ENCODE results near the gene WDR7.

The WDR7 gene

GRCh38 chr18:57040175-57040574, 389.0 kb downstream of the WDR7 start:
- no peak for DNase-seq (ENCODE audit: low spot score)
- H3K36me3 ChIP-seq (replicated peaks in 1 of 2; ENCODE audit: control insufficient read depth in 2 of 2, insufficient read depth in 2 of 2, low read length in 2 of 2): no peaks in the 10 kb centered on the region
- no peaks in the 10 kb centered on the region for H3K9me3 ChIP-seq (replicated peaks in 1 of 2; ENCODE audit: control insufficient read depth in 2 of 2, insufficient read depth in 1 of 2, low read depth in 1 of 2, low read length in 2 of 2)
- peaks cover 0 to 4% of the 10 kb centered on the region in 2 donors for H3K4me1 ChIP-seq (ENCODE audit: control insufficient read depth in 2 of 2, insufficient read depth in 1 of 2, low read depth in 1 of 2, low read length in 2 of 2)
- H3K4ac ChIP-seq (ENCODE audit: low read length): no peak overlapping the region
- H2BK15ac ChIP-seq (ENCODE audit: low read length): no peak overlapping the region
- H3K14ac ChIP-seq (ENCODE audit: low read length): no peak overlapping the region
- H3K18ac ChIP-seq (ENCODE audit: low read length): no peak overlapping the region
- no CpG with 5 or more reads among the region's 3 CpGs for WGBS, 2 donors (ENCODE audit: extremely low coverage in 2 of 2, insufficient read length in 2 of 2, insufficient replicate concordance in 1 of 2)
- H3K27me3 ChIP-seq (ENCODE audit: control insufficient read depth in 3 of 3, insufficient read depth in 3 of 3, low read depth in 1 of 3, low read length in 3 of 3): peaks cover 0 to 6% (median 0%) of the 10 kb centered on the region in 3 experiments
- no peak overlapping the region for H2AFZ ChIP-seq (ENCODE audit: low read length)
- no peak overlapping the region for H3K27ac ChIP-seq (replicated peaks; ENCODE audit: low read length)
- no peak overlapping the region for H2AK5ac ChIP-seq (ENCODE audit: low read depth, low read length)
- H2BK12ac ChIP-seq (ENCODE audit: low read length): no peak overlapping the region
- H4K91ac ChIP-seq (ENCODE audit: low read depth, low read length, poor library complexity): no peak overlapping the region
- H4K8ac ChIP-seq (ENCODE audit: low read depth, low read length): no peak overlapping the region
- H3K9ac ChIP-seq (ENCODE audit: low read depth, low read length, poor library complexity): no peak overlapping the region
- no peak overlapping the region for H2BK5ac ChIP-seq (ENCODE audit: low read length)
- no peaks in the 10 kb centered on the region for H3K79me1 ChIP-seq (ENCODE audit: low read depth, low read length)
- no peak overlapping the region for H3K23ac ChIP-seq (ENCODE audit: low read depth, low read length, poor library complexity)
- no peak overlapping the region for H3K4me2 ChIP-seq (ENCODE audit: insufficient read depth, low read length, poor library complexity, severe bottlenecking)
- no peak overlapping the region for H3K4me3 ChIP-seq (ENCODE audit: low read length in 2 of 2)
- no peak overlapping the region for H2BK120ac ChIP-seq (ENCODE audit: low read depth, low read length)

GRCh38 chr18:57043241-57043640, 392.1 kb downstream of the WDR7 start:
- Histone ChIP-seq H3K9me3 (replicated peaks in 1 of 2; ENCODE audit: control insufficient read depth in 2 of 2, insufficient read depth in 1 of 2, low read depth in 1 of 2, low read length in 2 of 2) (peaks cover 0 to 4% of the 10 kb centered on the region in 2 donors), H3K27me3 (ENCODE audit: control insufficient read depth in 3 of 3, insufficient read depth in 3 of 3, low read depth in 1 of 3, low read length in 3 of 3) (peaks cover 0 to 22% (median 0%) of the 10 kb centered on the region in 3 experiments), H3K4me3 (ENCODE audit: low read length in 2 of 2) (no peak overlapping the region), H3K4ac (ENCODE audit: low read length) (no peak overlapping the region), H3K18ac (ENCODE audit: low read length) (no peak overlapping the region), H4K8ac (ENCODE audit: low read depth, low read length) (no peak overlapping the region), H3K14ac (ENCODE audit: low read length) (no peak overlapping the region), H3K79me1 (ENCODE audit: low read depth, low read length) (no peaks in the 10 kb centered on the region), H3K23ac (ENCODE audit: low read depth, low read length, poor library complexity) (no peak overlapping the region), H2AFZ (ENCODE audit: low read length) (no peak overlapping the region), H2BK120ac (ENCODE audit: low read depth, low read length) (no peak overlapping the region), H2AK5ac (ENCODE audit: low read depth, low read length) (no peak overlapping the region), H3K36me3 (replicated peaks in 1 of 2; ENCODE audit: control insufficient read depth in 2 of 2, insufficient read depth in 2 of 2, low read length in 2 of 2) (no peaks in the 10 kb centered on the region), H2BK15ac (ENCODE audit: low read length) (no peak overlapping the region), H3K4me2 (ENCODE audit: insufficient read depth, low read length, poor library complexity, severe bottlenecking) (no peak overlapping the region), H3K9ac (ENCODE audit: low read depth, low read length, poor library complexity) (no peak overlapping the region), H4K91ac (ENCODE audit: low read depth, low read length, poor library complexity) (no peak overlapping the region), H2BK12ac (ENCODE audit: low read length) (no peak overlapping the region), H2BK5ac (ENCODE audit: low read length) (no peak overlapping the region), H3K4me1 (ENCODE audit: control insufficient read depth in 2 of 2, insufficient read depth in 1 of 2, low read depth in 1 of 2, low read length in 2 of 2) (peaks cover 0 to 5% of the 10 kb centered on the region in 2 donors), H3K27ac (replicated peaks; ENCODE audit: low read length) (no peak overlapping the region)
- no CpG with 5 or more reads among the region's 3 CpGs for WGBS, 2 donors (ENCODE audit: extremely low coverage in 2 of 2, insufficient read length in 2 of 2, insufficient replicate concordance in 1 of 2)
- DNase-seq (ENCODE audit: low spot score): no peak

- Histone ChIP-seq H2AFZ (ENCODE audit: low read length) (peak overlapping the region; percentile 25), H2BK5ac (ENCODE audit: low read length) (no peak overlapping the region), H4K91ac (ENCODE audit: low read depth, low read length, poor library complexity) (no peak overlapping the region), H3K4ac (ENCODE audit: low read length) (no peak overlapping the region), H3K36me3 (replicated peaks in 1 of 2; ENCODE audit: control insufficient read depth in 2 of 2, insufficient read depth in 2 of 2, low read length in 2 of 2) (no peaks in the 10 kb centered on the region), H3K79me1 (ENCODE audit: low read depth, low read length) (no peaks in the 10 kb centered on the region), H2BK12ac (ENCODE audit: low read length) (no peak overlapping the region), H3K23ac (ENCODE audit: low read depth, low read length, poor library complexity) (no peak overlapping the region), H4K8ac (ENCODE audit: low read depth, low read length) (no peak overlapping the region), H3K18ac (ENCODE audit: low read length) (peak overlapping the region; percentile 40), H3K14ac (ENCODE audit: low read length) (no peak overlapping the region), H3K9ac (ENCODE audit: low read depth, low read length, poor library complexity) (no peak overlapping the region), H2BK120ac (ENCODE audit: low read depth, low read length) (no peak overlapping the region), H3K27me3 (ENCODE audit: control insufficient read depth in 3 of 3, insufficient read depth in 3 of 3, low read depth in 1 of 3, low read length in 3 of 3) (peaks cover 0 to 22% (median 0%) of the 10 kb centered on the region in 3 experiments), H3K4me2 (ENCODE audit: insufficient read depth, low read length, poor library complexity, severe bottlenecking) (no peak overlapping the region), H2AK5ac (ENCODE audit: low read depth, low read length) (no peak overlapping the region), H3K27ac (replicated peaks; ENCODE audit: low read length) (no peak overlapping the region), H3K4me1 (ENCODE audit: control insufficient read depth in 2 of 2, insufficient read depth in 1 of 2, low read depth in 1 of 2, low read length in 2 of 2) (peaks cover 0 to 8% of the 10 kb centered on the region in 2 donors), H2BK15ac (ENCODE audit: low read length) (no peak overlapping the region), H3K4me3 (ENCODE audit: low read length in 2 of 2) (no peak overlapping the region), H3K9me3 (replicated peaks in 1 of 2; ENCODE audit: control insufficient read depth in 2 of 2, insufficient read depth in 1 of 2, low read depth in 1 of 2, low read length in 2 of 2) (peaks cover 0 to 4% of the 10 kb centered on the region in 2 donors)
- DNase-seq (ENCODE audit: low spot score): no peak
- WGBS, 2 donors (ENCODE audit: extremely low coverage in 2 of 2, insufficient read length in 2 of 2, insufficient replicate concordance in 1 of 2): no CpG with 5 or more reads among the region's 9 CpGs
Measured at GRCh38 chr18:57048351-57048750, 397.2 kb downstream of the WDR7 start.

- peak overlapping the region; percentile 25 for H2AFZ ChIP-seq (ENCODE audit: low read length)
- H3K4me2 ChIP-seq (ENCODE audit: insufficient read depth, low read length, poor library complexity, severe bottlenecking): no peak overlapping the region
- no peak overlapping the region for H3K14ac ChIP-seq (ENCODE audit: low read length)
- no peak for DNase-seq (ENCODE audit: low spot score)
- peaks cover 0 to 22% (median 0%) of the 10 kb centered on the region in 3 experiments for H3K27me3 ChIP-seq (ENCODE audit: control insufficient read depth in 3 of 3, insufficient read depth in 3 of 3, low read depth in 1 of 3, low read length in 3 of 3)
- peaks cover 0 to 8% of the 10 kb centered on the region in 2 donors for H3K4me1 ChIP-seq (ENCODE audit: control insufficient read depth in 2 of 2, insufficient read depth in 1 of 2, low read depth in 1 of 2, low read length in 2 of 2)
- peak overlapping the region; percentile 23 for H3K18ac ChIP-seq (ENCODE audit: low read length)
- H2BK15ac ChIP-seq (ENCODE audit: low read length): no peak overlapping the region
- H2BK12ac ChIP-seq (ENCODE audit: low read length): no peak overlapping the region
- H3K36me3 ChIP-seq (replicated peaks in 1 of 2; ENCODE audit: control insufficient read depth in 2 of 2, insufficient read depth in 2 of 2, low read length in 2 of 2): no peaks in the 10 kb centered on the region
- no peak overlapping the region for H2BK5ac ChIP-seq (ENCODE audit: low read length)
- peaks cover 0 to 4% of the 10 kb centered on the region in 2 donors for H3K9me3 ChIP-seq (replicated peaks in 1 of 2; ENCODE audit: control insufficient read depth in 2 of 2, insufficient read depth in 1 of 2, low read depth in 1 of 2, low read length in 2 of 2)
- no peak overlapping the region for H2AK5ac ChIP-seq (ENCODE audit: low read depth, low read length)
- H3K79me1 ChIP-seq (ENCODE audit: low read depth, low read length): no peaks in the 10 kb centered on the region
- no peak overlapping the region for H3K9ac ChIP-seq (ENCODE audit: low read depth, low read length, poor library complexity)
- H3K23ac ChIP-seq (ENCODE audit: low read depth, low read length, poor library complexity): no peak overlapping the region
- no peak overlapping the region for H4K91ac ChIP-seq (ENCODE audit: low read depth, low read length, poor library complexity)
- no peak overlapping the region for H2BK120ac ChIP-seq (ENCODE audit: low read depth, low read length)
- H3K4me3 ChIP-seq (ENCODE audit: low read length in 2 of 2): no peak overlapping the region
- no CpG with 5 or more reads among the region's 9 CpGs for WGBS, 2 donors (ENCODE audit: extremely low coverage in 2 of 2, insufficient read length in 2 of 2, insufficient replicate concordance in 1 of 2)
- no peak overlapping the region for H4K8ac ChIP-seq (ENCODE audit: low read depth, low read length)
- H3K4ac ChIP-seq (ENCODE audit: low read length): no peak overlapping the region
- H3K27ac ChIP-seq (replicated peaks; ENCODE audit: low read length): no peak overlapping the region
Measured at GRCh38 chr18:57048859-57049258, 397.7 kb downstream of the WDR7 start.

All from neuronal stem cell (in vitro differentiated cells).